ENCODE data around the gene BBS9. TPM values are rescaled to one million over a fixed set of nuclear protein-coding genes. Genes with fewer than 3 reads are reported as not detected.

BBS9 gene
- total RNA-seq, 1 experiment from 2014 or later, result 5.1 TPM

- intact Hi-C loops (cut with micrococcal nuclease), result no loop called here
- Mint-ChIP-seq H3K36me3 (ENCODE audit: insufficient read depth, unreplicated experiment) (no peaks in the 10 kb centered on the region), H3K4me1 (ENCODE audit: insufficient read depth, unreplicated experiment) (no peaks in the 10 kb centered on the region), H3K9me3 (ENCODE audit: unreplicated experiment) (peaks cover 16% of the 10 kb centered on the region), H3K27ac (ENCODE audit: low read depth, unreplicated experiment) (no peak overlapping the region), H3K27me3 (ENCODE audit: insufficient read depth, unreplicated experiment) (no peaks in the 10 kb centered on the region), H3K4me3 (ENCODE audit: unreplicated experiment) (no peak overlapping the region)
- TF ChIP-seq CTCF (IDR thresholded peaks at IDR 0.05; ENCODE audit: unreplicated experiment), result no peak
- POLR2A ChIA-PET, result no interaction called here
- CTCF ChIA-PET, result interaction anchor here (0.7 kb wide), 1 partner anchor 203 kb away, joined by 3 read pairs; no protein-coding TSS in a partner anchor
- DNase-seq (ENCODE audit: unreplicated experiment), result no peak
- no TSS peak for BruUV-seq (replicated peaks)
Measured at GRCh38 chr7:33616752-33617151, 487.4 kb downstream of the BBS9 start.

GRCh38 chr7:33619264-33619663 lies 489.9 kb downstream of the BBS9 start:
- Mint-ChIP-seq H3K27ac (ENCODE audit: low read depth, unreplicated experiment) (no peak overlapping the region), H3K4me1 (ENCODE audit: insufficient read depth, unreplicated experiment) (peaks cover 7% of the 10 kb centered on the region), H3K4me3 (ENCODE audit: unreplicated experiment) (no peak overlapping the region), H3K9me3 (ENCODE audit: unreplicated experiment) (peaks cover 16% of the 10 kb centered on the region), H3K27me3 (ENCODE audit: insufficient read depth, unreplicated experiment) (no peaks in the 10 kb centered on the region), H3K36me3 (ENCODE audit: insufficient read depth, unreplicated experiment) (no peaks in the 10 kb centered on the region)
- BruUV-seq (replicated peaks), result no TSS peak
- TF ChIP-seq CTCF (IDR thresholded peaks at IDR 0.05; ENCODE audit: unreplicated experiment), result no peak
- DNase-seq (ENCODE audit: unreplicated experiment), result no peak
- intact Hi-C loops (cut with micrococcal nuclease), result no loop called here
- ChIA-PET POLR2A (no interaction called here), CTCF (no interaction called here)

- BruUV-seq (replicated peaks), result no TSS peak
- Mint-ChIP-seq H3K9me3 (ENCODE audit: unreplicated experiment) (peaks cover 16% of the 10 kb centered on the region), H3K4me1 (ENCODE audit: insufficient read depth, unreplicated experiment) (peaks cover 7% of the 10 kb centered on the region), H3K36me3 (ENCODE audit: insufficient read depth, unreplicated experiment) (no peaks in the 10 kb centered on the region), H3K27ac (ENCODE audit: low read depth, unreplicated experiment) (no peak overlapping the region), H3K4me3 (ENCODE audit: unreplicated experiment) (no peak overlapping the region), H3K27me3 (ENCODE audit: insufficient read depth, unreplicated experiment) (no peaks in the 10 kb centered on the region)
- CTCF ChIA-PET, result interaction anchor here (0.5 to 1.0 kb wide), 2 partner anchors 16 to 45 kb away, joined by 3 to 4 read pairs; no protein-coding TSS in a partner anchor
- POLR2A ChIA-PET, result no interaction called here
- no peak for TF ChIP-seq CTCF (IDR thresholded peaks at IDR 0.05; ENCODE audit: unreplicated experiment)
- intact Hi-C loops (cut with micrococcal nuclease), result no loop called here
- DNase-seq (ENCODE audit: unreplicated experiment), result no peak
Measured at GRCh38 chr7:33623267-33623666, 493.9 kb downstream of the BBS9 start.

- no peaks in the 10 kb centered on the region for H3K36me3 Mint-ChIP-seq (ENCODE audit: insufficient read depth, unreplicated experiment)
- peaks cover 7% of the 10 kb centered on the region for H3K4me1 Mint-ChIP-seq (ENCODE audit: insufficient read depth, unreplicated experiment)
- POLR2A ChIA-PET, result interaction anchor here (0.6 kb wide), 1 partner anchor 10 kb away, joined by 6 read pairs; no protein-coding TSS in a partner anchor
- intact Hi-C loops (cut with micrococcal nuclease), result no loop called here
- H3K9me3 Mint-ChIP-seq (ENCODE audit: unreplicated experiment), result peaks cover 16% of the 10 kb centered on the region
- no TSS peak for BruUV-seq (replicated peaks)
- no peak overlapping the region for H3K27ac Mint-ChIP-seq (ENCODE audit: low read depth, unreplicated experiment)
- no peak for TF ChIP-seq CTCF (IDR thresholded peaks at IDR 0.05; ENCODE audit: unreplicated experiment)
- H3K27me3 Mint-ChIP-seq (ENCODE audit: insufficient read depth, unreplicated experiment), result no peaks in the 10 kb centered on the region
- CTCF ChIA-PET, result interaction anchor here (1.0 kb wide), 1 partner anchor 15 kb away, joined by 4 read pairs; no protein-coding TSS in a partner anchor
- no peak overlapping the region for H3K4me3 Mint-ChIP-seq (ENCODE audit: unreplicated experiment)
- no peak for DNase-seq (ENCODE audit: unreplicated experiment)
Measured at GRCh38 chr7:33624215-33624614, 494.9 kb downstream of the BBS9 start.

Measured in MCF 10A (cell line).